MCF 10A (cell line): Measurements from ENCODE around the gene TPTE. TPM values are rescaled to one million over a fixed set of nuclear protein-coding genes. Genes with fewer than 3 reads are reported as not detected.
"Not testable (repeated sequence)": the region's sequence is repeated elsewhere in the genome, so short reads cannot be mapped to it uniquely, and the experiment has no call there.

Experiments used
- BruUV-seq: library from RNA; stranded (reverse); fragments of 400-500 nt; replicated peaks from 2 replicates; lab custom pipeline; 2021; lab: Mats Ljungman, UMichigan
- CTCF ChIA-PET: fragments of 300-600 bp; sonication (Branson Sonifier 250); formaldehyde crosslinking; extraction: SDS; loops from one replicate; lab custom pipeline; 2021; ENCODE audit warnings: antibody characterized with exemption, inconsistent platforms; lab: Yijun Ruan, JAX
- POLR2A ChIA-PET: fragments of 300-600, 350-650 bp; sonication (Branson Sonifier 250); formaldehyde crosslinking; extraction: SDS; loops from one replicate; lab custom pipeline; 2020; ENCODE audit warnings: antibody characterized with exemption, inconsistent platforms; lab: Yijun Ruan, JAX
- DNase-seq: peaks from one replicate; pipeline ENCODE4 v3.0.0-alpha.2; 2018; ENCODE audit not compliant: unreplicated experiment
- H3K27ac Mint-ChIP-seq: one replicate; pipeline ENCODE4 v1.8.0; 2022; ENCODE audit warnings: mild to moderate bottlenecking, low read depth, mixed read lengths; ENCODE audit not compliant: unreplicated experiment
- H3K27me3 Mint-ChIP-seq: one replicate; pipeline ENCODE4 v1.8.0; 2022; ENCODE audit warnings: mixed read lengths; ENCODE audit not compliant: insufficient read depth, unreplicated experiment
- H3K36me3 Mint-ChIP-seq: one replicate; pipeline ENCODE4 v1.8.0; 2022; ENCODE audit warnings: mild to moderate bottlenecking, moderate library complexity, mixed read lengths; ENCODE audit not compliant: insufficient read depth, unreplicated experiment
- H3K4me1 Mint-ChIP-seq: one replicate; pipeline ENCODE4 v1.8.0; 2022; ENCODE audit warnings: mixed read lengths; ENCODE audit not compliant: insufficient read depth, unreplicated experiment
- H3K4me3 Mint-ChIP-seq: one replicate; pipeline ENCODE4 v1.8.0; 2022; ENCODE audit warnings: mild to moderate bottlenecking, moderate library complexity, mixed read lengths; ENCODE audit not compliant: unreplicated experiment
- H3K9me3 Mint-ChIP-seq: one replicate; pipeline ENCODE4 v1.8.0; 2022; ENCODE audit warnings: mixed read lengths; ENCODE audit not compliant: unreplicated experiment
- CTCF ChIP-seq: fragments of 200-600 bp; IDR thresholded peaks from one replicate; pipeline ENCODE4 v1.8.0; 2022; ENCODE audit warnings: antibody characterized with exemption, mild to moderate bottlenecking; ENCODE audit not compliant: unreplicated experiment
- intact Hi-C: fragments of 100-400 bp; cut with micrococcal nuclease; formaldehyde crosslinking; loops from 2 replicates; pipeline ENCODE4 v1.14.1; 2022
- total RNA-seq: library from RNA; stranded (reverse); gene quantifications from 2 replicates; pipeline ENCODE4 v1.2.3, GENCODE V29; 2022

Gene TPTE
- total RNA-seq, 1 experiment from 2014 or later: not detected

- ChIA-PET POLR2A (no interaction called here), CTCF (no interaction called here)
- H3K36me3 Mint-ChIP-seq: no peaks in the 10 kb centered on the region
- BruUV-seq: no TSS peak
- H3K27ac Mint-ChIP-seq: no peak overlapping the region
- TF ChIP-seq CTCF: no peak
- H3K27me3 Mint-ChIP-seq: no peaks in the 10 kb centered on the region
- intact Hi-C loops: no loop called here
- no peaks in the 10 kb centered on the region for H3K4me1 Mint-ChIP-seq
- no peaks in the 10 kb centered on the region for H3K9me3 Mint-ChIP-seq
- DNase-seq: no peak
- no peak overlapping the region for H3K4me3 Mint-ChIP-seq
Observed at GRCh38 chr21:10639123-10639522, 117.7 kb downstream of the TPTE start.

- H3K4me3 Mint-ChIP-seq, POLR2A ChIA-PET, H3K9me3 Mint-ChIP-seq, DNase-seq, H3K27ac Mint-ChIP-seq, H3K27me3 Mint-ChIP-seq, BruUV-seq, H3K36me3 Mint-ChIP-seq, H3K4me1 Mint-ChIP-seq, intact Hi-C loops, CTCF ChIA-PET: not testable (repeated sequence)
Observed at GRCh38 chr21:10639746-10640145, 118.4 kb downstream of the TPTE start.

- CTCF ChIA-PET: no interaction called here
Observed at GRCh38 chr21:10640446-10640845, 119.1 kb downstream of the TPTE start.

GRCh38 chr21:10641107-10641506 is 119.7 kb downstream of the TPTE start:
- intact Hi-C loops: no loop called here
- no peaks in the 10 kb centered on the region for H3K9me3 Mint-ChIP-seq
- no peak overlapping the region for H3K27ac Mint-ChIP-seq
- no peaks in the 10 kb centered on the region for H3K4me1 Mint-ChIP-seq
- CTCF ChIA-PET: no interaction called here
- H3K27me3 Mint-ChIP-seq: no peaks in the 10 kb centered on the region
- BruUV-seq: no TSS peak
- no peaks in the 10 kb centered on the region for H3K36me3 Mint-ChIP-seq
- DNase-seq: no peak
- POLR2A ChIA-PET: no interaction called here
- TF ChIP-seq CTCF: no peak
- no peak overlapping the region for H3K4me3 Mint-ChIP-seq

More at GRCh38 chr21:10640446-10640845, 119.1 kb downstream of the TPTE start:
- TF ChIP-seq CTCF: no peak
- no peaks in the 10 kb centered on the region for H3K4me1 Mint-ChIP-seq
- BruUV-seq: no TSS peak
- no peak for DNase-seq
- no peaks in the 10 kb centered on the region for H3K27me3 Mint-ChIP-seq
- POLR2A ChIA-PET: no interaction called here
- no peak overlapping the region for H3K27ac Mint-ChIP-seq
- no peaks in the 10 kb centered on the region for H3K9me3 Mint-ChIP-seq
- H3K36me3 Mint-ChIP-seq: no peaks in the 10 kb centered on the region
- intact Hi-C loops: no loop called here
- no peak overlapping the region for H3K4me3 Mint-ChIP-seq

- H3K27ac Mint-ChIP-seq, intact Hi-C loops, DNase-seq, H3K4me1 Mint-ChIP-seq, CTCF ChIA-PET, H3K36me3 Mint-ChIP-seq, H3K27me3 Mint-ChIP-seq, POLR2A ChIA-PET, BruUV-seq, H3K9me3 Mint-ChIP-seq, H3K4me3 Mint-ChIP-seq: not testable (repeated sequence)
Observed at GRCh38 chr21:10645667-10646066, 124.3 kb downstream of the TPTE start.

- H3K36me3 Mint-ChIP-seq, H3K27me3 Mint-ChIP-seq, POLR2A ChIA-PET, H3K27ac Mint-ChIP-seq, H3K9me3 Mint-ChIP-seq, CTCF ChIA-PET, BruUV-seq, intact Hi-C loops, H3K4me3 Mint-ChIP-seq, DNase-seq, H3K4me1 Mint-ChIP-seq: not testable (repeated sequence)
Observed at GRCh38 chr21:10649350-10650149, 128.2 kb downstream of the TPTE start.

- H3K4me1 Mint-ChIP-seq, BruUV-seq, H3K36me3 Mint-ChIP-seq, POLR2A ChIA-PET, H3K9me3 Mint-ChIP-seq, H3K27me3 Mint-ChIP-seq, H3K27ac Mint-ChIP-seq, CTCF ChIA-PET, H3K4me3 Mint-ChIP-seq, intact Hi-C loops, DNase-seq: not testable (repeated sequence)
Observed at GRCh38 chr21:10650297-10650696, 128.9 kb downstream of the TPTE start.
